Astrocyte (in vitro differentiated cells and primary cell): ENCODE data around the gene HMGB4. TPM values are rescaled to one million over a fixed set of nuclear protein-coding genes. Genes with fewer than 3 reads are reported as not detected.

Experiments used
- DNase-seq: peaks from one replicate; pipeline ENCODE4 v3.0.0-alpha.2; 2010; ENCODE audit warnings: low read depth
- FAIRE-seq: peaks from 2 replicates; lab custom pipeline; 2011; peaks lifted over from hg19 to GRCh38; lab: Jason Lieb, UNC
- H2AFZ ChIP-seq: 2 replicates; pipeline ENCODE4 v1.6.0; 2012; ENCODE audit warnings: low read depth, low read length, inconsistent platforms
- H3K27ac ChIP-seq: 2 replicates; pipeline ENCODE4 v1.5.1; 2011; ENCODE audit warnings: low read depth, low read length, inconsistent platforms
- H3K27me3 ChIP-seq: 2 replicates; pipeline ENCODE4 v1.6.0; 2011; ENCODE audit warnings: low read length, inconsistent platforms; ENCODE audit not compliant: insufficient read depth
- H3K36me3 ChIP-seq: 2 replicates; pipeline ENCODE4 v1.5.1; 2011; ENCODE audit warnings: low read length, inconsistent platforms; ENCODE audit not compliant: insufficient read depth
- H3K4me1 ChIP-seq: 2 replicates; pipeline ENCODE4 v1.5.1; 2011; ENCODE audit warnings: low read length, inconsistent platforms; ENCODE audit not compliant: insufficient read depth
- H3K4me2 ChIP-seq: 2 replicates; pipeline ENCODE4 v1.6.0; 2012; ENCODE audit warnings: low read length, inconsistent platforms
- H3K4me3 ChIP-seq: 2 replicates; pipeline ENCODE4 v1.5.1; 2011; ENCODE audit warnings: low read depth, mild to moderate bottlenecking, low read length, inconsistent platforms; ENCODE audit not compliant: insufficient read depth
- H3K79me2 ChIP-seq: 2 replicates; pipeline ENCODE4 v1.6.0; 2012; ENCODE audit warnings: mild to moderate bottlenecking, low read length, inconsistent platforms; ENCODE audit not compliant: insufficient read depth
- H3K9ac ChIP-seq: 2 replicates; pipeline ENCODE4 v1.6.0; 2012; ENCODE audit warnings: mild to moderate bottlenecking, low read length, inconsistent platforms
- H3K9me3 ChIP-seq: 2 replicates; pipeline ENCODE4 v1.5.1; 2012; ENCODE audit warnings: low read depth, mild to moderate bottlenecking, low read length, inconsistent platforms; ENCODE audit not compliant: insufficient read depth
- H4K20me1 ChIP-seq: 2 replicates; pipeline ENCODE4 v1.6.0; 2012; ENCODE audit warnings: low read length, inconsistent platforms; ENCODE audit not compliant: insufficient read depth
- H3K27ac Mint-ChIP-seq: one replicate; pipeline ENCODE4 v1.8.0; 2021; ENCODE audit warnings: mild to moderate bottlenecking, mixed read lengths; ENCODE audit not compliant: unreplicated experiment
- H3K27me3 Mint-ChIP-seq: one replicate; pipeline ENCODE4 v1.8.0; 2021; ENCODE audit warnings: low read depth, mixed read lengths; ENCODE audit not compliant: unreplicated experiment
- H3K36me3 Mint-ChIP-seq: one replicate; pipeline ENCODE4 v1.8.0; 2021; ENCODE audit warnings: low read depth, mixed read lengths; ENCODE audit not compliant: unreplicated experiment
- H3K4me1 Mint-ChIP-seq: one replicate; pipeline ENCODE4 v1.8.0; 2021; ENCODE audit warnings: low read depth, mixed read lengths; ENCODE audit not compliant: unreplicated experiment
- H3K4me3 Mint-ChIP-seq: one replicate; pipeline ENCODE4 v1.8.0; 2021; ENCODE audit warnings: mild to moderate bottlenecking, moderate library complexity, mixed read lengths; ENCODE audit not compliant: unreplicated experiment
- H3K9me3 Mint-ChIP-seq: one replicate; pipeline ENCODE4 v1.8.0; 2021; ENCODE audit warnings: mild to moderate bottlenecking, mixed read lengths; ENCODE audit not compliant: unreplicated experiment
- EZH2 ChIP-seq: IDR thresholded peaks from 2 replicates; pipeline ENCODE4 v1.6.1; 2012; ENCODE audit warnings: mild to moderate bottlenecking, low read length, inconsistent platforms; ENCODE audit not compliant: insufficient read depth
- total RNA-seq: library from RNA; stranded (reverse); gene quantifications from 2 replicates; pipeline ENCODE4 v1.2.1, GENCODE V29; 2021
- TF ChIP-seq, protein P1 (sequence below): IDR thresholded peaks from 2 replicates; pipeline ENCODE4 v1.5.1; 2011; ENCODE audit warnings: low read depth, mild to moderate bottlenecking, inconsistent platforms, low read length, moderate library complexity; ENCODE audit not compliant: insufficient read depth

HMGB4 gene
- total RNA-seq, 1 donor from 2014 or later: not detected

DNA sequence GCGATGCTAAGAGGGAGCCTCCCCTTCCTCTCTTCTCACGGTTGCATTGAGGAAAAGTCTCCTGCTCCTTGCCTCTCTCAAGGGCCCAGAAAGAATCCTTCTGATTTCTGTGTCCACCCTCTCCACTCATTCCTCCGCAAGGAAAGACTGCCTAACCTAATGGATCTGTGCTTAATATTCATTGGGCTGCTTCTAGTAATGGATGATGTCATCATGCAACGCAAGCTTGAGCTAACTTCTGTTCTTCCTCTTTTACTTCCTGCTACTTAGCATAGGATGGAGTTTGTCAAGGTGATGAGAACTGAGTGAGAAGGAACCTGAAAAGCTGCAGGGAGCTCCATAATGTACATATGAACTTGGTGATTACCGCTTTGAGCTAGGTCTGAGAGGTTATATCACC is 35.2 kb upstream of the HMGB4 start:
- FAIRE-seq: no peak

GRCh38 chr1:33836911-33837310 is 27.0 kb upstream of the HMGB4 start:
- DNase-seq: peak; percentile 61
- H3K27me3 Mint-ChIP-seq: no peaks in the 10 kb centered on the region
- no peaks in the 10 kb centered on the region for H3K9me3 ChIP-seq
- H3K27ac ChIP-seq: no peak overlapping the region
- H3K4me1 Mint-ChIP-seq: peaks cover 4% of the 10 kb centered on the region
- H3K9me3 Mint-ChIP-seq: peaks cover 8% of the 10 kb centered on the region
- H2AFZ ChIP-seq: no peak overlapping the region
- no peak for FAIRE-seq
- H3K4me3 Mint-ChIP-seq: no peak overlapping the region
- TF ChIP-seq EZH2: no peak
- TF ChIP-seq, protein P1, sequence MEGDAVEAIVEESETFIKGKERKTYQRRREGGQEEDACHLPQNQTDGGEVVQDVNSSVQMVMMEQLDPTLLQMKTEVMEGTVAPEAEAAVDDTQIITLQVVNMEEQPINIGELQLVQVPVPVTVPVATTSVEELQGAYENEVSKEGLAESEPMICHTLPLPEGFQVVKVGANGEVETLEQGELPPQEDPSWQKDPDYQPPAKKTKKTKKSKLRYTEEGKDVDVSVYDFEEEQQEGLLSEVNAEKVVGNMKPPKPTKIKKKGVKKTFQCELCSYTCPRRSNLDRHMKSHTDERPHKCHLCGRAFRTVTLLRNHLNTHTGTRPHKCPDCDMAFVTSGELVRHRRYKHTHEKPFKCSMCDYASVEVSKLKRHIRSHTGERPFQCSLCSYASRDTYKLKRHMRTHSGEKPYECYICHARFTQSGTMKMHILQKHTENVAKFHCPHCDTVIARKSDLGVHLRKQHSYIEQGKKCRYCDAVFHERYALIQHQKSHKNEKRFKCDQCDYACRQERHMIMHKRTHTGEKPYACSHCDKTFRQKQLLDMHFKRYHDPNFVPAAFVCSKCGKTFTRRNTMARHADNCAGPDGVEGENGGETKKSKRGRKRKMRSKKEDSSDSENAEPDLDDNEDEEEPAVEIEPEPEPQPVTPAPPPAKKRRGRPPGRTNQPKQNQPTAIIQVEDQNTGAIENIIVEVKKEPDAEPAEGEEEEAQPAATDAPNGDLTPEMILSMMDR: no peak
- no peaks in the 10 kb centered on the region for H3K79me2 ChIP-seq
- H3K4me1 ChIP-seq: no peaks in the 10 kb centered on the region
- H3K36me3 ChIP-seq: no peaks in the 10 kb centered on the region
- H3K9ac ChIP-seq: no peak overlapping the region
- peaks cover 23% of the 10 kb centered on the region for H3K36me3 Mint-ChIP-seq
- H3K4me3 ChIP-seq: no peak overlapping the region
- peaks cover 6% of the 10 kb centered on the region for H4K20me1 ChIP-seq
- peak overlapping the region; percentile 28 for H3K4me2 ChIP-seq
- no peak overlapping the region for H3K27ac Mint-ChIP-seq
- H3K27me3 ChIP-seq: no peaks in the 10 kb centered on the region

More for the DNA sequence above, 35.2 kb upstream of the HMGB4 start:
- no peaks in the 10 kb centered on the region for H3K79me2 ChIP-seq
- H3K4me3 ChIP-seq: no peak overlapping the region
- H3K36me3 ChIP-seq: peaks cover 2% of the 10 kb centered on the region
- H3K27ac ChIP-seq: no peak overlapping the region
- H4K20me1 ChIP-seq: peaks cover 13% of the 10 kb centered on the region
- Mint-ChIP-seq H3K4me3 (no peak overlapping the region), H3K4me1 (no peaks in the 10 kb centered on the region), H3K27me3 (no peaks in the 10 kb centered on the region), H3K27ac (no peak overlapping the region), H3K9me3 (peaks cover 10% of the 10 kb centered on the region), H3K36me3 (peaks cover 27% of the 10 kb centered on the region)
- H3K4me2 ChIP-seq: no peak overlapping the region
- H3K27me3 ChIP-seq: no peaks in the 10 kb centered on the region
- no peak overlapping the region for H3K9ac ChIP-seq
- no peaks in the 10 kb centered on the region for H3K4me1 ChIP-seq
- no peak for DNase-seq
- H3K9me3 ChIP-seq: no peaks in the 10 kb centered on the region
- no peak overlapping the region for H2AFZ ChIP-seq
- TF ChIP-seq, protein P1: no peak

DNA sequence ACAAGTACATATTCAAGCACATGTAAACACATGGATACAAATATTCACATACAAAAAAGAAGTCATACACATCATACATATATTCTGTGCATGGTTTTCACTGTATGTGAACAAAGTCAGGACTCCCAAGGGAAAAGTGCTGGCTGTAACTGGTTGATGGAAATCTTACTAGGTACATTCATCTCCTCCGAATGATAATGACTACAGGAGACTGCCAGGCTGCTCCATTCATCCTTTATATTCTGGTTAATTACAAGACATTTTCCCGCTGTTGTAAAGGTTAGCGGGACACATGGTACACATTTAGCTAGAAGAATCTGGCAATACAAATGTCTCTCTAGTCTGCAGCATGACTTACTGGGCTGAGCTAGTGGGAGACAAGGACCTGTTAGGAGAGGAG is 26.2 kb upstream of the HMGB4 start:
- TF ChIP-seq, protein P1: no peak
- no peak for TF ChIP-seq EZH2

More for the DNA sequence above, 26.2 kb upstream of the HMGB4 start:
- DNase-seq (no peak), FAIRE-seq (peak; percentile 26)
- Mint-ChIP-seq H3K27me3 (no peaks in the 10 kb centered on the region), H3K36me3 (peaks cover 23% of the 10 kb centered on the region), H3K4me3 (no peak overlapping the region), H3K9me3 (peaks cover 8% of the 10 kb centered on the region), H3K27ac (no peak overlapping the region), H3K4me1 (peaks cover 4% of the 10 kb centered on the region)
- H3K9me3 ChIP-seq: no peaks in the 10 kb centered on the region
- H3K9ac ChIP-seq: no peak overlapping the region
- no peaks in the 10 kb centered on the region for H3K79me2 ChIP-seq
- H3K4me3 ChIP-seq: no peak overlapping the region
- H2AFZ ChIP-seq: no peak overlapping the region
- H3K27ac ChIP-seq: no peak overlapping the region
- no peaks in the 10 kb centered on the region for H3K36me3 ChIP-seq
- H3K4me1 ChIP-seq: no peaks in the 10 kb centered on the region
- H3K27me3 ChIP-seq: no peaks in the 10 kb centered on the region
- peaks cover 10% of the 10 kb centered on the region for H4K20me1 ChIP-seq
- peak overlapping the region; percentile 28 for H3K4me2 ChIP-seq
